ENCODE data around the gene ST14.

DNA sequence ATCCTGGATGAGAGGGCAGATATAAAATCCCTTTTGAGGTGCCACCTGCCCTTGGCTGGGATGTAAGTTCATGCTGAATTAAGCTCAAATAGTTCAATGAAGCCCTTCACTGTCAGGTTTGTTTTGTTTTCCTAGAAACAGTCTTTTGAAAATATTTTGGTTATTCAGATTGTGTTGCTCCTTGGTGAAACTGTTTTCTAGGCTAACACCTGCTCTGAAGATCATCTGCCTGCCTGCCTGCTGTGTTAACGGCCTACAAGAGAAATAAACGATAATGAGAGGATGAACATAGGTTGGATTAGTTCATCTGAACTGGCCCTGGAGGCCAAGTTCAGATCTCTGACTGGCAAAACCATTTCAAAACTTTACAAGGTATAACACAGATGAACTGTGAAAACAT is 87.7 kb downstream of the ST14 start:
- TF ChIP-seq ZNF521 (tag by site-specific recombination; IDR thresholded peaks at IDR 0.05) (no peak), GFI1B (tag by site-specific recombination; IDR thresholded peaks at IDR 0.05) (no peak), ZNF596 (tag by site-specific recombination; IDR thresholded peaks at IDR 0.05) (no peak), ZNF133 (tag by site-specific recombination; IDR thresholded peaks at IDR 0.05) (no peak), GLI4 (tag by site-specific recombination; IDR thresholded peaks at IDR 0.05) (no peak), ZNF214 (tag by site-specific recombination; IDR thresholded peaks at IDR 0.05; ENCODE audit: borderline replicate concordance) (no peak), ZBTB20 (tag by site-specific recombination; IDR thresholded peaks at IDR 0.05) (no peak), ZNF274 (IDR thresholded peaks at IDR 0.05; ENCODE audit: low read length) (no peak), ZNF274 (tag by site-specific recombination; IDR thresholded peaks at IDR 0.05; ENCODE audit: borderline replicate concordance) (no peak), HOXD13 (CRISPR knock-in tag; IDR thresholded peaks at IDR 0.05; ENCODE audit: borderline replicate concordance) (no peak), ZNF530 (tag by site-specific recombination; IDR thresholded peaks at IDR 0.05; ENCODE audit: low read depth) (no peak)
- TF ChIP-seq, protein P1, sequence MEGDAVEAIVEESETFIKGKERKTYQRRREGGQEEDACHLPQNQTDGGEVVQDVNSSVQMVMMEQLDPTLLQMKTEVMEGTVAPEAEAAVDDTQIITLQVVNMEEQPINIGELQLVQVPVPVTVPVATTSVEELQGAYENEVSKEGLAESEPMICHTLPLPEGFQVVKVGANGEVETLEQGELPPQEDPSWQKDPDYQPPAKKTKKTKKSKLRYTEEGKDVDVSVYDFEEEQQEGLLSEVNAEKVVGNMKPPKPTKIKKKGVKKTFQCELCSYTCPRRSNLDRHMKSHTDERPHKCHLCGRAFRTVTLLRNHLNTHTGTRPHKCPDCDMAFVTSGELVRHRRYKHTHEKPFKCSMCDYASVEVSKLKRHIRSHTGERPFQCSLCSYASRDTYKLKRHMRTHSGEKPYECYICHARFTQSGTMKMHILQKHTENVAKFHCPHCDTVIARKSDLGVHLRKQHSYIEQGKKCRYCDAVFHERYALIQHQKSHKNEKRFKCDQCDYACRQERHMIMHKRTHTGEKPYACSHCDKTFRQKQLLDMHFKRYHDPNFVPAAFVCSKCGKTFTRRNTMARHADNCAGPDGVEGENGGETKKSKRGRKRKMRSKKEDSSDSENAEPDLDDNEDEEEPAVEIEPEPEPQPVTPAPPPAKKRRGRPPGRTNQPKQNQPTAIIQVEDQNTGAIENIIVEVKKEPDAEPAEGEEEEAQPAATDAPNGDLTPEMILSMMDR (tag by site-specific recombination; IDR thresholded peaks at IDR 0.05) = no peak
- TF ChIP-seq, protein P2, sequence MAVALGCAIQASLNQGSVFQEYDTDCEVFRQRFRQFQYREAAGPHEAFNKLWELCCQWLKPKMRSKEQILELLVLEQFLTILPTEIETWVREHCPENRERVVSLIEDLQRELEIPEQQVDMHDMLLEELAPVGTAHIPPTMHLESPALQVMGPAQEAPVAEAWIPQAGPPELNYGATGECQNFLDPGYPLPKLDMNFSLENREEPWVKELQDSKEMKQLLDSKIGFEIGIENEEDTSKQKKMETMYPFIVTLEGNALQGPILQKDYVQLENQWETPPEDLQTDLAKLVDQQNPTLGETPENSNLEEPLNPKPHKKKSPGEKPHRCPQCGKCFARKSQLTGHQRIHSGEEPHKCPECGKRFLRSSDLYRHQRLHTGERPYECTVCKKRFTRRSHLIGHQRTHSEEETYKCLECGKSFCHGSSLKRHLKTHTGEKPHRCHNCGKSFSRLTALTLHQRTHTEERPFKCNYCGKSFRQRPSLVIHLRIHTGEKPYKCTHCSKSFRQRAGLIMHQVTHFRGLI (tag by site-specific recombination; IDR thresholded peaks at IDR 0.05) = no peak
- TF ChIP-seq, protein P3, sequence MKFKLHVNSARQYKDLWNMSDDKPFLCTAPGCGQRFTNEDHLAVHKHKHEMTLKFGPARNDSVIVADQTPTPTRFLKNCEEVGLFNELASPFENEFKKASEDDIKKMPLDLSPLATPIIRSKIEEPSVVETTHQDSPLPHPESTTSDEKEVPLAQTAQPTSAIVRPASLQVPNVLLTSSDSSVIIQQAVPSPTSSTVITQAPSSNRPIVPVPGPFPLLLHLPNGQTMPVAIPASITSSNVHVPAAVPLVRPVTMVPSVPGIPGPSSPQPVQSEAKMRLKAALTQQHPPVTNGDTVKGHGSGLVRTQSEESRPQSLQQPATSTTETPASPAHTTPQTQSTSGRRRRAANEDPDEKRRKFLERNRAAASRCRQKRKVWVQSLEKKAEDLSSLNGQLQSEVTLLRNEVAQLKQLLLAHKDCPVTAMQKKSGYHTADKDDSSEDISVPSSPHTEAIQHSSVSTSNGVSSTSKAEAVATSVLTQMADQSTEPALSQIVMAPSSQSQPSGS (tag by site-specific recombination; IDR thresholded peaks at IDR 0.05; ENCODE audit: low read depth) = no peak
